Ovary (tissue), 9 donors: ENCODE results near the gene JAGN1. TPM values are rescaled to one million over a fixed set of nuclear protein-coding genes. Genes with fewer than 3 reads are reported as not detected.
"Not testable (repeated sequence)": the region's sequence is repeated elsewhere in the genome, so short reads cannot be mapped to it uniquely, and the experiment has no call there.

Source experiments
- DNase-seq, 5 donors: peaks; one replicate each; pipeline ENCODE4 v3.0.0-alpha.2; 2019 to 2020
- H3K27ac ChIP-seq, 2 donors: fragments of 200-600 bp; one replicate each; pipeline versions ENCODE4 v1.5.1 to v1.8.0; 2019 to 2022
- H3K27me3 ChIP-seq: fragments of 200-600 bp; one replicate; pipeline ENCODE4 v1.8.0; 2022
- H3K36me3 ChIP-seq: fragments of 200-600 bp; sonication (generic); one replicate; pipeline ENCODE4 v1.5.1; 2019
- H3K4me1 ChIP-seq: one replicate; pipeline ENCODE4 v1.8.1; 2013; ENCODE audit warnings: mild to moderate bottlenecking, moderate library complexity; ENCODE audit not compliant: insufficient read depth
- H3K4me3 ChIP-seq: fragments of 200-600 bp; sonication (generic); one replicate; pipeline ENCODE4 v1.5.1; 2017
- H3K9me3 ChIP-seq, 2 donors: fragments of 200-600 bp in 1 of 2; sonication (generic) in 1 of 2; one replicate each; pipeline versions ENCODE4 v1.5.1 to v1.8.1; 2013 to 2019; ENCODE audit warnings: mild to moderate bottlenecking in 1 of 2, moderate library complexity in 1 of 2
- CTCF ChIP-seq, 3 donors: fragments of 450-650 bp in 2 of 3; fragments of 200-600 bp in 1 of 3; IDR thresholded peaks; one replicate each; pipeline versions ENCODE4 v1.5.1 to v1.8.0; 2016 to 2022; ENCODE audit warnings: antibody characterized with exemption in 3 of 3, mild to moderate bottlenecking in 1 of 3
- EP300 ChIP-seq: sonication (generic); formaldehyde crosslinking; IDR thresholded peaks from one replicate; pipeline ENCODE4 v1.6.1; 2017; ENCODE audit warnings: antibody characterized with exemption
- POLR2A ChIP-seq: fragments of 450-650 bp; IDR thresholded peaks from one replicate; pipeline ENCODE4 v1.6.1; 2017; ENCODE audit warnings: antibody characterized with exemption, mild to moderate bottlenecking, moderate library complexity
- WGBS, 3 donors: extraction: QIAGEN DNeasy Blood & Tissue Kit in 1 of 3; methylation state at CpG; one replicate each; pipeline versions ENCODE4 v1.1.5 to v1.1.7; 2013 to 2017; 5-methylcytosine and 5-hydroxymethylcytosine counted together
- intact Hi-C, 4 donors: fragments of 100-400 bp; cut with DNase I; formaldehyde crosslinking; loops; one replicate each; pipeline versions ENCODE4 v1.11.0 to v1.15.1; 2022 to 2023
- polyA plus RNA-seq, 2 donors: library from polyadenylated mRNA; stranded (reverse); fragments of 200-250 nt in 1 of 2; fragments of 350-450 nt in 1 of 2; fragmentation: Illumina TruSeq in 1 of 2; extraction: RNeasy Lipid Tissue Mini Kit (QIAGEN cat#74804) in 1 of 2; gene quantifications; one replicate each; pipeline ENCODE4 v1.2.3, GENCODE V29; 2013 to 2014
- total RNA-seq, 7 donors: library from RNA; depleted of rRNA in 2 of 7; stranded (reverse); fragments of >200 nt in 2 of 7; fragmentation: NEBNext Ultra II Directional in 3 of 7; extraction: Animal tissue kit (Norgen Biotek cat#: 25700) in 3 of 7; gene quantifications; one replicate each; pipeline versions ENCODE4 v1.1.0 to v1.2.4, GENCODE V29; 2016 to 2023
- donor health status: DM: no; HTN: no; CAD: no; lungs with moderate emphysema.
- donor health status: DM: no; HTN: no; CAD: no.
- donor health status: Bipolar disorder and iron deficiency.
- donor health status: DM: yes; HTN: yes; CAD: no.
- donor health status: DM: no; HTN: no; CAD: no.
- donor health status: DM: yes; HTN: yes; CAD: no.

JAGN1 gene
- total and polyA plus RNA-seq, 9 donors: 25.7 to 54.0 (median 32.7) TPM

- H3K27me3 ChIP-seq: no peaks in the 10 kb centered on the region
- peaks cover 5% of the 10 kb centered on the region for H3K4me1 ChIP-seq
- DNase-seq: no peak
- no peaks in the 10 kb centered on the region for H3K9me3 ChIP-seq
- peak overlapping the region in 1 of 2 donors; percentile 86 for H3K27ac ChIP-seq
- H3K4me3 ChIP-seq: no peak overlapping the region
- no peaks in the 10 kb centered on the region for H3K36me3 ChIP-seq
- 48 to 54% (median 52%) methylated on average over 5 of the region's 5 CpGs for WGBS, 3 donors
- TF ChIP-seq POLR2A (no peak), CTCF (IDR thresholded peaks at IDR 0.05) (no peak), EP300 (no peak)
- intact Hi-C loops: loop anchor here in 1 of 4 donors (2.0 kb wide), 1 partner anchor 23 kb away; no protein-coding TSS in a partner anchor
These were observed 1.0 kb upstream of the JAGN1 start for GRCh38 chr3:9889405-9889804.

- H3K27me3 ChIP-seq: no peaks in the 10 kb centered on the region
- TF ChIP-seq POLR2A (no peak), EP300 (no peak), CTCF (IDR thresholded peaks at IDR 0.05) (no peak)
- 2 to 5% (median 2%) methylated on average over 12 of the region's 12 CpGs for WGBS, 3 donors
- no peaks in the 10 kb centered on the region for H3K36me3 ChIP-seq
- peak overlapping the region; percentile 90 for H3K4me3 ChIP-seq
- intact Hi-C loops: no loop called here
- H3K27ac ChIP-seq: peak overlapping the region; percentile 83 to 86
- DNase-seq: no peak
- no peaks in the 10 kb centered on the region for H3K9me3 ChIP-seq
- H3K4me1 ChIP-seq: peaks cover 5% of the 10 kb centered on the region
These were observed 737 bp downstream of the JAGN1 start for GRCh38 chr3:9891072-9891622.

GRCh38 chr3:9893739-9894138 lies 3.3 kb downstream of the JAGN1 start:
- 90 to 94% (median 91%) methylated on average over 1 of the region's 1 CpG for WGBS, 3 donors
- peaks cover 5% of the 10 kb centered on the region for H3K4me1 ChIP-seq
- no peaks in the 10 kb centered on the region for H3K27me3 ChIP-seq
- TF ChIP-seq EP300 (no peak), CTCF (IDR thresholded peaks at IDR 0.05) (no peak), POLR2A (no peak)
- H3K9me3 ChIP-seq: no peaks in the 10 kb centered on the region
- no peak overlapping the region for H3K4me3 ChIP-seq
- DNase-seq: no peak
- intact Hi-C loops: no loop called here
- H3K27ac ChIP-seq: no peak overlapping the region
- no peaks in the 10 kb centered on the region for H3K36me3 ChIP-seq

- H3K4me1 ChIP-seq, H3K27ac ChIP-seq, H3K4me3 ChIP-seq, H3K36me3 ChIP-seq, intact Hi-C loops, H3K27me3 ChIP-seq, H3K9me3 ChIP-seq, DNase-seq: not testable (repeated sequence)
- WGBS, 3 donors: 95 to 98% (median 95%) methylated on average over 3 of the region's 3 CpGs
These were observed 5.3 kb downstream of the JAGN1 start for GRCh38 chr3:9895715-9896114.

GRCh38 chr3:9896755-9897407 lies 6.5 kb downstream of the JAGN1 start:
- H3K27ac ChIP-seq, H3K4me1 ChIP-seq, intact Hi-C loops, H3K9me3 ChIP-seq, H3K36me3 ChIP-seq, H3K27me3 ChIP-seq, DNase-seq, H3K4me3 ChIP-seq: not testable (repeated sequence)
- 82 to 86% (median 85%) methylated on average over 10 of the region's 10 CpGs for WGBS, 3 donors
